Heart left ventricle (tissue), 16 donors: ENCODE data around the gene RTF1. TPM values are rescaled to one million over a fixed set of nuclear protein-coding genes. Genes with fewer than 3 reads are reported as not detected.

Source experiments
- ATAC-seq, 4 donors: fragments of 200-7000 bp; cut with Tn5 transposase; one replicate each; pipeline ENCODE4 v1.9.1; 2020 to 2022; ENCODE audit warnings: moderate library complexity in 4 of 4, mild to moderate bottlenecking in 3 of 4, moderate number of reproducible peaks in 1 of 4
- DNase-seq, 5 donors: peaks; one replicate each; pipeline ENCODE4 v3.0.0-alpha.2; 2020
- H3K27ac ChIP-seq, 12 donors: fragments of 200-600 bp; sonication (generic) in 4 of 12; one replicate each; pipeline versions ENCODE4 v1.5.0 to v1.8.0; 2016 to 2022; ENCODE audit warnings: mild to moderate bottlenecking in 2 of 12
- H3K27me3 ChIP-seq, 9 donors: fragments of 200-600 bp; sonication (generic) in 2 of 9; one replicate each; pipeline versions ENCODE4 v1.5.1 to v1.8.0; 2016 to 2022; ENCODE audit warnings: mild to moderate bottlenecking in 3 of 9
- H3K36me3 ChIP-seq, 9 donors: fragments of 200-600 bp; sonication (generic) in 2 of 9; one replicate each; pipeline versions ENCODE4 v1.5.0 to v1.8.0; 2018 to 2022; ENCODE audit warnings: mild to moderate bottlenecking in 2 of 9
- H3K4me1 ChIP-seq, 12 donors: fragments of 200-600 bp; sonication (generic) in 4 of 12; one replicate each; pipeline versions ENCODE4 v1.5.0 to v1.8.0; 2016 to 2022; ENCODE audit warnings: mild to moderate bottlenecking in 3 of 12
- H3K4me3 ChIP-seq, 12 donors: fragments of 200-600 bp; sonication (generic) in 4 of 12; one replicate each; pipeline versions ENCODE4 v1.5.0 to v1.8.0; 2017 to 2022; ENCODE audit warnings: mild to moderate bottlenecking in 9 of 12, moderate library complexity in 4 of 12
- H3K9me3 ChIP-seq, 12 donors: fragments of 200-600 bp; sonication (generic) in 4 of 12; one replicate each; pipeline versions ENCODE4 v1.5.0 to v1.8.0; 2016 to 2022; ENCODE audit warnings: mild to moderate bottlenecking in 1 of 12
- CTCF ChIP-seq, 12 donors: fragments of 200-600 bp; sonication (generic) in 4 of 12; IDR thresholded peaks; one replicate each; pipeline versions ENCODE4 v1.5.0 to v1.8.0; 2018 to 2022; ENCODE audit warnings: antibody characterized with exemption in 12 of 12, mild to moderate bottlenecking in 5 of 12
- POLR2A ChIP-seq, 2 donors: fragments of 450-650 bp; IDR thresholded peaks; one replicate each; pipeline ENCODE4 v1.6.1; 2017; ENCODE audit warnings: antibody characterized with exemption in 2 of 2, mild to moderate bottlenecking in 2 of 2, moderate library complexity in 2 of 2
- WGBS, 4 donors: extraction: QIAGEN DNeasy Blood & Tissue Kit in 2 of 4; methylation state at CpG; one replicate each; pipeline versions ENCODE4 v1.1.5 to v1.1.7; 2013 to 2018; 5-methylcytosine and 5-hydroxymethylcytosine counted together
- intact Hi-C, 10 donors: fragments of 100-400 bp; cut with DNase I; formaldehyde crosslinking; loops; one replicate each; pipeline versions ENCODE4 v1.11.1 to v1.14.2; 2022
- polyA plus RNA-seq, 2 donors: library from polyadenylated mRNA; stranded (reverse); fragments of 200-250 nt; gene quantifications; one replicate each; pipeline ENCODE4 v1.2.3, GENCODE V29; 2013
- total RNA-seq, 9 donors: library from RNA; depleted of rRNA in 2 of 9; stranded (reverse); fragments of >200 nt in 2 of 9; fragmentation: NEBNext Ultra II Directional in 3 of 9; extraction: Animal tissue kit (Norgen Biotek cat#: 25700) in 3 of 9; gene quantifications; one replicate each; pipeline versions ENCODE4 v1.1.0 to v1.2.4, GENCODE V29; 2016 to 2023
- donor health status: ischemic (EF 13 %, LVEDD 7.1; RV severe dilation, severe dysfunction).
- donor health status: healthy with polysubstance abuse.
- donor health status: DM: no; HTN: yes; CAD: no.
- donor health status: DM: no; HTN: no; CAD: no.
- donor health status: ischemic (EF 25% LVEDD 6.9; RV normal size, moderate dysfunction).
- donor health status: ischemic (EF 25% LVEDD 5.7; RV mildly dilated, moderate dysfunction).
- donor health status: healthy.
- donor health status: DM: yes; HTN: yes; CAD: no.
- donor health status: ischemic (EF 35%, LVEDD 5.7; RV mildly dilated, moderate dysfunction).
- donor health status: nonischemic (EF 11% LVEDD 7.7; RV severe dilation, severe dysfunction).
- donor health status: DM: yes; HTN: yes; CAD: no.
- donor health status: PGD.
- donor health status: ischemic (EF 29% LVEDD 5.4; RV normal size, mild dysfunction).
- donor health status: nonischemic (EF 23%, LVEDD 6.1; RV moderate dilation, normal function).

The RTF1 gene
- total and polyA plus RNA-seq, 11 donors = 16.5 to 33.3 (median 26.6) TPM

GRCh38 chr15:41501191-41501917, 84.5 kb downstream of the RTF1 start:
- Histone ChIP-seq H3K27ac (no peak overlapping the region), H3K27me3 (peaks cover 11 to 71% (median 50%) of the 10 kb centered on the region in 9 donors), H3K4me3 (peak overlapping the region in 9 of 12 donors; percentile 6 to 47 (median 21)), H3K36me3 (no peaks in the 10 kb centered on the region), H3K4me1 (peaks cover 0 to 24% (median 17%) of the 10 kb centered on the region in 12 donors), H3K9me3 (no peaks in the 10 kb centered on the region)
- TF ChIP-seq CTCF (IDR thresholded peaks at IDR 0.05) (no peak), POLR2A (IDR thresholded peaks at IDR 0.05) (no peak)
- intact Hi-C loops = no loop called here
- peak in 2 of 4 donors; percentile 36 to 56 for ATAC-seq
- DNase-seq = peak in 1 of 5 donors; percentile 56
- 7 to 24% (median 12%) methylated on average over 16 to 56 of the region's 56 CpGs for WGBS, 4 donors

- ATAC-seq = peak in 2 of 4 donors; percentile 15 to 18
- Histone ChIP-seq H3K4me3 (peak overlapping the region in 10 of 12 donors; percentile 6 to 47 (median 20)), H3K27me3 (peaks cover 11 to 71% (median 48%) of the 10 kb centered on the region in 9 donors), H3K36me3 (no peaks in the 10 kb centered on the region), H3K9me3 (no peaks in the 10 kb centered on the region), H3K4me1 (peaks cover 0 to 24% (median 17%) of the 10 kb centered on the region in 12 donors), H3K27ac (no peak overlapping the region)
- DNase-seq = peak in 1 of 5 donors; percentile 66
- intact Hi-C loops = no loop called here
- TF ChIP-seq CTCF (IDR thresholded peaks at IDR 0.05) (no peak), POLR2A (IDR thresholded peaks at IDR 0.05) (no peak)
- 17 to 22% (median 19%) methylated on average over 47 to 64 of the region's 64 CpGs for WGBS, 4 donors
Observed at GRCh38 chr15:41501931-41502794, 85.3 kb downstream of the RTF1 start.

GRCh38 chr15:41502795-41503668, 86.1 kb downstream of the RTF1 start:
- TF ChIP-seq CTCF (IDR thresholded peaks at IDR 0.05) = no peak
- TF ChIP-seq POLR2A (IDR thresholded peaks at IDR 0.05) = no peak
- ATAC-seq = peak in 2 of 4 donors; percentile 6 to 7
- intact Hi-C loops = no loop called here
- Histone ChIP-seq H3K27ac (no peak overlapping the region), H3K27me3 (peaks cover 11 to 70% (median 48%) of the 10 kb centered on the region in 9 donors), H3K9me3 (no peaks in the 10 kb centered on the region), H3K36me3 (no peaks in the 10 kb centered on the region), H3K4me1 (peaks cover 0 to 24% (median 17%) of the 10 kb centered on the region in 12 donors), H3K4me3 (peak overlapping the region in 7 of 12 donors; percentile 8 to 47 (median 21))
- WGBS, 4 donors = 31 to 48% (median 35%) methylated on average over 33 to 54 of the region's 54 CpGs
- peak in 1 of 5 donors; percentile 57 for DNase-seq
